Stimulated activated CD4-positive, alpha-beta T cell treated with anti-CD3 and anti-CD28 coated beads, Interleukin-15, amount 100 ng/mL, for 24 hours (primary cell): ENCODE results near the gene ARMH4.
A peak's percentile ranks its signal among the peaks of the same experiment; 100 is the strongest.

ENCODE experiments used
- DNase-seq: peaks from one replicate; pipeline ENCODE4 v3.0.0-alpha.2; 2020

The ARMH4 gene, protein sequence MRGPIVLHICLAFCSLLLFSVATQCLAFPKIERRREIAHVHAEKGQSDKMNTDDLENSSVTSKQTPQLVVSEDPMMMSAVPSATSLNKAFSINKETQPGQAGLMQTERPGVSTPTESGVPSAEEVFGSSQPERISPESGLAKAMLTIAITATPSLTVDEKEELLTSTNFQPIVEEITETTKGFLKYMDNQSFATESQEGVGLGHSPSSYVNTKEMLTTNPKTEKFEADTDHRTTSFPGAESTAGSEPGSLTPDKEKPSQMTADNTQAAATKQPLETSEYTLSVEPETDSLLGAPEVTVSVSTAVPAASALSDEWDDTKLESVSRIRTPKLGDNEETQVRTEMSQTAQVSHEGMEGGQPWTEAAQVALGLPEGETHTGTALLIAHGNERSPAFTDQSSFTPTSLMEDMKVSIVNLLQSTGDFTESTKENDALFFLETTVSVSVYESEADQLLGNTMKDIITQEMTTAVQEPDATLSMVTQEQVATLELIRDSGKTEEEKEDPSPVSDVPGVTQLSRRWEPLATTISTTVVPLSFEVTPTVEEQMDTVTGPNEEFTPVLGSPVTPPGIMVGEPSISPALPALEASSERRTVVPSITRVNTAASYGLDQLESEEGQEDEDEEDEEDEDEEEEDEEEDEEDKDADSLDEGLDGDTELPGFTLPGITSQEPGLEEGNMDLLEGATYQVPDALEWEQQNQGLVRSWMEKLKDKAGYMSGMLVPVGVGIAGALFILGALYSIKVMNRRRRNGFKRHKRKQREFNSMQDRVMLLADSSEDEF

GRCh38 chr14:58152014-58152857, at the start of gene ARMH4:
Gene ARMH4 (minus strand): TSS chr14:58152213. CDS start chr14:58139358, 12,855 bp downstream.
- peak; percentile 80 for DNase-seq

DNA sequence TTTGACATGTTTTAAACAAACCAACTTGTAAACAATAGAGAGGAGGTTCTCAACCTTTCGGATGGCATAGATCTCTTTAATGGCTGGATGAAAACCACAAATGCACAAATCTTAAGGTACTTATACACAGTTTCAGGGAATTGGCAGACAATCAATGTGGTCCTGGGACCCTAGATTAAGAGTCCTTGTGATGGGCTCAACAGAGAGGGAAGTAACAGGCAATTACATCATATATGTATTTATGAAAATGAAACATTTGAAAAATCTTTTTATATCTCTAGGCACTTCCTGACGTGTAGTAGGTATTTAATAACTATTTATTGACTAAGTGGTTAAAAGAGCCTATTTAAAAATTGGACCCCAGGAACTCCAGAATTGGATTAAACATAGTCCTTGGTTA, 48.8 kb upstream of the ARMH4 start:
- DNase-seq = no peak

DNA sequence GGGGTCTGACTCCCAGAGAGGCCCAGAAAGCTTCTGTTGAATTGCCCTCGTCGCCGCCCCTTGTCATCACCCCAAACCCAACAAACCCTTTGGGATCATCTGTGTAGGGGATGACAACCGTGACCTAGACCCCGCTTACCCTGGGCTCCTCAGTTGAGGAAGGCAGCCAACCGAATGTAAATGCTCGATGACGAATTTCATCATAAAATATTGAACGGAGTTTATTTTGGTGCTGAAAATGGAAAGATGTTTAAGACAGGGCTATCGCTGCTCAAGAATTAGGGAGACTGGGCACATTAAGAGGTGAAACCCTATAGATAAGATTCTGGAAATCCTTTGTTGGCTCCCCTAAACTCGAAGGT, 48.4 kb upstream of the ARMH4 start:
- DNase-seq = no peak

DNA sequence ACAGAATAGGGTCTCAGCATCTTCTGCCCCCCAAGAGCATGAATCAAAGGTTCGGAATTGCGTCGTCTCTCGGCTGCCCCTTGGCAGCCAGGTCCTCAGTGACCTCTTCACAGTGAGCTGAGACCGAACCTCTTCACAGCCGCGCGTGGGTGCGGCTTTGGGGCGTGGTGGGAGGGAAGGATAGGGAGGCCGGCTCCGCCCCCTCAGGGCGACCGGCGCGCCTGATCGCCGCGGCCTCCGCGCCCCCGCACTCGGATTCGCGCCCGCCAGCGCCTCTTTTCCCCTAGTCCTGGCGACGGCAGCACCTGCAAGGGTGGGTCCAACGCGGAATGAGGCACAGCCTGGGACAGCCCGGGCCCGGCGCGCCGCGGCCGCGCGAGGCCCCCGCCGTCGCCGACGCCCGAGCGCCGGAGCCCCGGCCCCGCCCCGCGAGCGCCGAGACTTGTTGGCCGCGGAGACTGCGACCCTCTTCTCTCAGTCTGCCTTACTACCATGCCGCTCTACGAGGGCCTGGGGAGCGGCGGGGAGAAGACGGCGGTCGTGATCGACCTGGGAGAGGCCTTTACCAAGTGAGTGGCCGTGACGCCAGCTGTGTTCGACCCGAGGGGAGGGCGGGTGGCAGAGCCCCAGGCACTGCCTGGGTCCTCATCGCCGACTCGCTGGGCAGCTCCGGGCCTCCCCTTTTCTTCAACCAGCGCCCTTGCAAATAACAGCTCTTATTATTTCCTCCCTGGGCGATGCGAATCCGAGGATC, 47.9 kb upstream of the ARMH4 start, which contains the start of gene ACTR10:
TSS of gene ACTR10 (plus strand) at position 424 of the 754 bp plus-strand sequence. CDS start at position 493, 69 bp downstream.
- peak; percentile 94 for DNase-seq

GRCh38 chr14:58198086-58198485, 46.1 kb upstream of the ARMH4 start:
- DNase-seq = no peak

DNA sequence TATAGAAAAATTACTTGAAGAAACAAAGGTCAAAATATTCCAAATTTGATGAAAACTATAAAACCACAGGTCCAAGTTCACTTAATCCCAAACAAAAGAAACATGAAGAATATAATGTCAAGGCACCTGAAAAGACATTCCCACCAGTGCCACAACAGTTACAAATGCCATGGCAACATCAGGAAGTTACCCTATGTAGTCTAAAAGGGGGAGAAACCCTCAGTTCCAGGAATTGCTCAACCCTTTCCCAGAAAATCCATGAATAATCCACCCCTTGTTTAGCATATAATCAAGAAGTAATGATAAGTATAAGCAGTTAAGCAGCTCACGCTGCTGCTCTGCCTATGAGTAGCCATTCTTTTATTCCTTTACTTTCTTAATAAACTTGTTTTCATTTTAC, 44.2 kb upstream of the ARMH4 start:
- DNase-seq = no peak

GRCh38 chr14:58193542-58193941, 41.5 kb upstream of the ARMH4 start:
- DNase-seq = no peak

GRCh38 chr14:58191763-58192601, 40.0 kb upstream of the ARMH4 start:
- DNase-seq = no peak

DNA sequence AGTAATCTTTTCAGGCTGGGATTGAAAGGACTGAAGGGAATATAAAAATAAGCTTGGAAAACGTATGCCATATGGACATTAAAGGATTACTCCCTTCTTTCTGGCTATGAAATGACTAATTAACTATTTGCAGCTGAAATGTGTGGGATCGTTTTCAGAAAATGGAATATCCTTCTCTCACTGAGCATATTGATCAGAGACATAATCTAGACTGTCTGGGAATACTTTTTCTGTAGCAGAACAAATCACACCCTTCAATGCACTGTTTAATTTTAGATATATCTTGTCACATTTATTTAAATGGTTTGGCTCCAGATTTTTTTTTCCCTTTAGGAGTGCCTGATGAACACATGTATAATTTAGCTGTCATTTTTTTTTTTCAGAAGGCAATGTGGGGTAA, 37.2 kb upstream of the ARMH4 start:
- no peak for DNase-seq

DNA sequence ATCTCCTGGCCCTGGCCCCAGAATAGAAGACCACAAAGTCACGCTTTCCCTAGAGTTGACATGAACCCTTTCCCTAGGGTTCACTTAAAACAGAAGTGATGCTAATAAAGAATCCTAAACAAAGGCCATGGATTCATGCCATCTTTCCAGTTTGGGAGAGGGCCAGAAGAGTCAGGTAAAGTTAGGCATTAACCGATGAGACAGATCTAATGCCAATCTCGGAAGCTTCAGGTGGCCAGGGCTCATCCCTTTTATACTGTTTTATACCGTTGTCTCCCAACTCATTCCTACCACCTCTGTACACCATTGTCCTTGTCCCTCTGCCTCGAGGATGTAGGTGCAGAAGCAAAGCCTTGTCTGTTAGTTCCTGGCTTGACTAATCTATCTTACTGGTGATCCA, 25.1 kb upstream of the ARMH4 start:
- no peak for DNase-seq

DNA sequence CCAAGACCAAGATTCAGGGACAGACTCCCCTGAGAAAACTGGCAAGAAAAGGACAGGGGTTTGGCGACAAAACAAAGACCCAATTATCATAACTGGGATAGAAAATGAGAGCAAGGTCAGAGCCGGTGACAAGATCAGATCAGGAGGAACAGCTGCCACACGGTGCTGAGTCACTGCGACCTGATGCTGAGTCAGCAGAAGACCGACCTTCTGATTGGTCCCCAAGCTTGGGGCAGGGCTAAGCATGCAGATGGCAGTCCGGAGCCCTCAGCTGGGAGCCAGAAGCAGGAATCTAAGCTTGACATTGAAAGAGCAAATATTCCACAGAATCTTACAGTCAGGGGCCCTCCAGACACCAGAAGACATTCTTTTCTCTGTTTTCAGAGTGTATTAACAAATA, 19.1 kb upstream of the ARMH4 start:
- peak; percentile 65 for DNase-seq

- no peak for DNase-seq
Observed at GRCh38 chr14:58167891-58168290, 15.9 kb upstream of the ARMH4 start.

DNA sequence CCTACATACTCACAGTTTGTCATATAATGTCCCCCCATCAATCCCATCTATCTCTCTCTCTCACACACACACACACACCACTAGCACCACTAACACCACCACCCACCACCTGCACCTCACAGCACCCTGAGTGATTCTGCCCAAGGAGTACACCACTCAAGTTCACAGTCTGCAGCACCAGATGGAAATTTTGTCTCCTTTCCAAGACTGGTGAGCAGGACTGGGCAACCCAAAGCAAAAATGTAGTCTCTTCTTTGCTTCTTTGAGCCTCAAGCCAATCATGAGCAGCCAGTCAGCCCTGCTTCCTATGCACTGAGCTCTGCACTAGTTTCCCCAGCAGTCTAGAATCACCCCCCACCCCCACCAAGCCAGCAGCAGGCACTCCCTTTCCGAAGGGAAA, 15.0 kb upstream of the ARMH4 start:
- no peak for DNase-seq

DNA sequence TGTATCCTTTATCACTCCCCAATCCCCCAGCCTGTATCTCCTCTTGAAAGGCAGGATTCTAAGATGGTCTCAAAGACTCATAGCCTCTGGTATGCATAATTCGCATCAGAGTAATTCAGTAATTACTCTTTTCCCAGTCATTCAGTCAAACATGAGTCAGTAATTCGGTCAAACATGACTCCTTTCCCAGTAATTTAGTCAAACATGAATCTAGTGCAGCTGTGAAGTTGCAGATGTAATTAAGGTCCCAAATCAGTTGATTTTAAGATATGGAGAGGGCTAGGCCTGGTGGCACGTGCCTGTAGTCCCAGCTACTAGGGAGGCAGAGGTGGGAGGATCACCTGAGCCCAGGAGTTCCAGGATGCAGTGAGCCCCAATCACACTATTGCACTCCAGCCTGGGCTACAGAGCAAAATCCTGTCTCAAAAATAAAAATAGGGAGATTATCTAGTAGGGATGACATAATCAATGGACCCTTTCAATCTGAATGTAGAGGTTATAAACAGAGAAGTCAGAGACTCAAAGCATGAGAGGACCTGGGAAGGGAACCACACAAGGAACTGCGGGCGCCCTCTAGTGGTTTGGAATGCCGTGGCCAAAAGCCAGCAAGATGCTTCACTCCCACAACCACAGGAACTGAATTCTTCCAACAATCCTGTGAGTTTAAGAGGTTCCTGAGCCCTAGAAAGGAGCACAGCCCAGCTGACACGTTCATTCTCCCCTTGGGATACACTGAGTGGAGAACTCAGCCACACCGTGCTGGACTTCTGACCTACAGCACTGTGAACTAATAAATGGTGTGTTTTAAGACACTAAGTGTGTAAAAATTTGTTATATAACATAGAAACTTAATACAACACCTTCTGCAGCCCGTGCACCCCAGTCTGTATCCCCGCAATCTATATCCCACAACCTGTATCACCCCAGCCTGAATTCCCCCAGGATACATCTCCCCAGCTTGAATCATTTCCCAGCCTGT, 14.3 kb upstream of the ARMH4 start:
- peak; percentile 87 for DNase-seq

- no peak for DNase-seq
Observed at GRCh38 chr14:58160561-58160960, 8.5 kb upstream of the ARMH4 start.

DNA sequence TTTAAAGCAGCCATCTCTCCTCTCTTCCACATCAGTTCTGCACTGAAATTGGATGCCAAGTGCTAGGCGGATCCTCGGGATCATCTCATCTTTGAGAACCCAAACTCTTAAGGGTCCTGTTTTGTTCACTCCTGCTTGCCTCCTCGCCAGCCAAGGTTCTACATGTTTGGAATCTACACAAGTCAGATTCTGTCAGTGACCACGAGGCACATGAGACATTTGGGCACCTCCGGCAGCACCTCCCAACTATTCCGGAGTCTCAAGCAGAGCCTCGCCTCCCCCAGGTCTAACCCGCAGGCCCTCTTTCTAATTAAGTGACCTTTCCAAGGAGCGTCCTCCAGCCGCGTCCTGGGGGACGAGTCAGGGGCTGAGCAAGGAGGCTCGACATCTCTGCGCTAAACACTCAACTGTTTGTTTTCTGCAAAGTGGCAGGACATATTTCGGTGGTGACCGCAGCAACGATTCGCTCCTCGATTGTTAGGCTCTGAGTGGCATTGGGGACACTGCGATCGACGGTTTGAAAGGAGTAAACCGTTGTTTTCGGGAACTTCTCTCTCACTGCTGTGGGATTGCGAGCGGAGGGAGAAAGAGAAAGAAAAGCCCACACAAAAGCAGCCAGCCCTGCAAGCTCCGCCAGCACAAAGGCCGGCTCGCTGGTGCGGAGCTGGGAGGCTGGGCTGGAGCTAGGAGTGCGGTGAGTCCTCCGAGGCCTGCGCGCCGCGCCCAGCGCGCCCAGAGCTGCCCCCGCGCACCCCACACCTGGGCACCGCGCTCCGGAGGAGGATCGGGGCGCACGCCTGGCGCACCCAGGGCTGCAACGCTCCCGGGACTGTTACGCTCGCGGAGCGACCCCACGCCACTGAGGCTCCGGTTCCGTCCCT, 640 bp downstream of the ARMH4 start:
- DNase-seq = peak; percentile 22

GRCh38 chr14:58150243-58150805, 1.7 kb downstream of the ARMH4 start:
- DNase-seq = no peak

DNA sequence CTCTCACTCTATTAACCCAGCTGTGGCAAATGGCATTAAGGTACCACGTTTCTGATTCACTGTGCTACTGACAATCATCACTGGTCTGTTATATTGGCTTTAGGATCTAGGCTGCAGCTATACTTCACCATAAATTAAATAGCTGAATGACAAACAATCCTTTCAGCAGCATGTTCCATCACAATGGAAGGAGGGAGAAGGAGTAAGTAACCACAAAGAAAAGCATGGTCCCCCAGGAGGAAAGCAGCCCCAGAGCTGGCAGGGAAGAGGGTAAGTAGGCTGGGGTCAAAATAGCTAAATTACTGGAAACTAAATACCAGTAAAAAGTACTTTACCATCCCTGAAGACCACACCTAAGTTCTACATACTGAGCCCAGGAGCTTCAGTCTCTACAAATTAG, 2.8 kb downstream of the ARMH4 start:
- DNase-seq = no peak

GRCh38 chr14:58146399-58146798, 5.6 kb downstream of the ARMH4 start:
- DNase-seq = no peak
